Skeletal muscle satellite cell (primary cell): ENCODE measurements around the gene ZDBF2. TPM values are rescaled to one million over a fixed set of nuclear protein-coding genes. Genes with fewer than 3 reads are reported as not detected.

Source experiments
- small RNA-seq: library from RNA; depleted of rRNA; stranded (forward); fragments of <200 nt; gene quantifications from one replicate; pipeline ENCODE3, GENCODE V24; 2012

Gene ZDBF2

Small RNAs within 50 kb of the gene (small RNA-seq; reads per million reads assigned to genes)
- gene HMGN1P6 (not detected), gene RN7SKP260 (not detected)
